NCI-H345 (cell line): Measurements from ENCODE around the gene WRNIP1.

ENCODE experiments used
- DNase-seq: peaks from one replicate; lab custom pipeline; 2025; lab: John Stamatoyannopoulos, UW

Gene WRNIP1

DNA sequence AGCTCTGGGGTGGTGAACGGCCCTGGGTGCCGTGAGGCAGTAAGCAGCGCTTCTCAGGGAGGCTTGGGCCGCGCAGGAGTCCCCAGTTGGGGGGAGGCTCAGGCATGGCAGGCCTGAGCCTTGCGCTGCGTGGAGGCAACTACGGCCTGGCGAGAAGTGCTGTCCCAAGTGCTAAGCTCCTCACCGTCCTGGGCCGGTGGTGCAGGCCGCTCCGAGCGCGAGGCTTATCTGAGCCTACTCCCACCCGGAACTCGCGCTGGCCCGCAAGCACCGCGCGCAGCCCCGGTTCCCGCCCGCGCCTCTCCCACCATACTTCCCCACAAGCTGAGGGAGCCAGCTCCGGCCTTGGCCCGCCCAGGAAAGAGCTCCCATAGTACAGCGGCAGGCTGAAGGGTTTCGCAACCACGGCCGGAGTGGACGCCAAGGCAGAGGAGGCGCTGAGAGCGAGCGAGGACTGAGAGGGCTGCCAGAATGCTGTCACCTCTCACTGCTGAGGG lies 1.8 kb upstream of the WRNIP1 start:
- DNase-seq: no peak

- DNase-seq: no peak
Observed at GRCh38 chr6:2763876-2764540, 1.2 kb upstream of the WRNIP1 start.

DNA sequence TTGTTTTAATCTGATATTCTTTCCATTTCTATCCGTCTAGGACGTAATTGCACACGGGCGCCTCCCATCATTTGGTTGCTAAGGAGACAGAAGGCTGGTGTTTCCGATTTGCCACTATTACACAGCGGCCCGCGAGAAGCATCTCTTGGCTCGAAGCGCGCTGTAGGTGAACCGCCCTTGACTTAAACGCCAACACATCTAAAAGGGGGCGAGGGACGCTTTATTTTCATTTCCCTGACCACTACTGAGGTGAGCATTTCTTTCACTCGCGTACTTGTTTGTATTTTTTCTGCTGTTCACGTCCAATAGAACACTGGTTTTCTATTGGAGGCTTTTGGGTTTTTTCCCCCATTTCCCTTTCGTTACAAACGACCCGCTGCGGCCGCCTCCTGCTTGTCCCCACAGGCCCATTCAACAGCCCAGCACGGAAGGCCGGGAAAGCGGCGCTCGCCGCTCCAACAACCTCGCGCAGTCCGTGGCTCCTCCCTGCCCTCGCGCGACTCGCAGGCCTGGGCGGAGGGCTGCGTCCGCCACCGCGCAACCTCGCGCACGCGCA lies 505 bp upstream of the WRNIP1 start:
- peak; percentile 20 for DNase-seq

DNA sequence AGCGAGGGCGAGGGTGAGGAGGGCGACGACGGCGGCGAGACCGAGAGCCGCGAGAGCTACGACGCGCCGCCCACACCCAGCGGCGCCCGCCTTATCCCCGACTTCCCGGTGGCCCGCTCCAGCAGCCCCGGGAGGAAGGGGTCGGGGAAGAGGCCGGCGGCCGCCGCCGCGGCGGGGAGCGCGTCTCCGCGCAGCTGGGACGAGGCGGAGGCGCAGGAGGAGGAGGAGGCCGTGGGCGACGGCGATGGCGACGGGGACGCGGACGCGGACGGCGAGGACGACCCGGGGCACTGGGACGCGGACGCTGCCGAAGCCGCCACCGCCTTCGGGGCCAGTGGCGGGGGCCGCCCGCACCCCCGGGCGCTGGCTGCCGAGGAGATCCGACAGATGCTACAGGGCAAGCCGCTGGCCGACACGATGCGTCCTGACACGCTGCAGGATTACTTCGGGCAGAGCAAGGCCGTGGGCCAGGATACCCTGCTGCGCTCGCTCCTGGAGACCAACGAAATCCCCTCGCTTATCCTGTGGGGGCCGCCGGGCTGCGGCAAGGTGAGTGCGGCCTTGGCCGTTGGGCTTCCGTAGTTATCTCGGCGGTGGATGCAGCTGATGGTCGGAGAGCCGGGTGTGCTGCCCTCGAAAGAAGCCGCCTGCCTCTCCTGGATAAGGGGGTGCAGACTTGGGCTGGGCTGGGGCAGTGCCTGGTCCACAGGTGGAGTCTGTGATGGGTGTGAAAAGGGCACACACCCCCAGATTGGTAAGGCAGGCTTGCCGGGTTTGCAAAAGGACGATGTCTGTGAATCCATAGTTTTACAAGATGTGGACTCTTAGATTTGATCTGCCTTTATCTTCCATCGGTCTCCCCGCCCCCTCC lies 938 bp downstream of the WRNIP1 start:
- no peak for DNase-seq

DNA sequence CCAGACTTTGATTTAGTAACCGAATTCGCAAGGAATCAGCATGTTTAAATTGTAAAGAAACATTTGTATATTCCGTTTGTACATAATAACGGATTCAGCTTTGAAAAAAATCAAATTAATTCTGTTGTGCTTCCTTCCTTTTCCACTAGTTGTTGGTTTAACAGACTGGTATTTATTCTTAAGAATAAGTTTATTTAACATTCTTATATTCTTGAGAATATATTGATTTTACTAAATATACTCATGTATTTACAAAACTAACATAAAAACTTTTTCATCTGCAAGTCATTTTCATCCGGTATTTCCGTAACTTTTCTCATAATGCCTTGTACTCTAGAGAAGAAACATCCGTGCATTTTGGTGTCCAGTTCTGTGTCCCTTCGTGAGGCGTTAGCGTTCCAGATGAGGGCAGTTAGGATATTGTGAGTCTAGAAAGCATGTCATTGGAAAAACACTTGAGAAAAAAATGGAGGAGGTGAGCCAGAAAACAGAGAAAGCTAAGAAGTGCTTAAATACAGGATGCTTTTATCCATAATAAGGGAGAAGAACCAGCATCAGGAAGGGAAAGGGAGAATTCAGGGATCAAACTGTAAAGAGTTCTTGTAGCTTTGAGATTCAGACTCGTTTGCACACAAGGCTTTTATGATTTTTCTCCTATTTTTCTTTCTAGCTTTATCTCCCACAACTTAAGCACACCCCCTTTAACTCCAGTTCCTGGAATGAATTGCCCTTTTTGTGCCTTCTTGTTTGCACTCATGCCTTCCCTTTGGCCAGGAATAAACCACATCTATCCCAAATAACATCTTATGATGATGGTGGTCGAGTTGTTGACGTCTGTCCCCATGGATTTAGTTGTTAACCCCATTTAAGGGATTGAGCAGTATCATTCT lies 1.8 kb downstream of the WRNIP1 start:
- DNase-seq: no peak

DNA sequence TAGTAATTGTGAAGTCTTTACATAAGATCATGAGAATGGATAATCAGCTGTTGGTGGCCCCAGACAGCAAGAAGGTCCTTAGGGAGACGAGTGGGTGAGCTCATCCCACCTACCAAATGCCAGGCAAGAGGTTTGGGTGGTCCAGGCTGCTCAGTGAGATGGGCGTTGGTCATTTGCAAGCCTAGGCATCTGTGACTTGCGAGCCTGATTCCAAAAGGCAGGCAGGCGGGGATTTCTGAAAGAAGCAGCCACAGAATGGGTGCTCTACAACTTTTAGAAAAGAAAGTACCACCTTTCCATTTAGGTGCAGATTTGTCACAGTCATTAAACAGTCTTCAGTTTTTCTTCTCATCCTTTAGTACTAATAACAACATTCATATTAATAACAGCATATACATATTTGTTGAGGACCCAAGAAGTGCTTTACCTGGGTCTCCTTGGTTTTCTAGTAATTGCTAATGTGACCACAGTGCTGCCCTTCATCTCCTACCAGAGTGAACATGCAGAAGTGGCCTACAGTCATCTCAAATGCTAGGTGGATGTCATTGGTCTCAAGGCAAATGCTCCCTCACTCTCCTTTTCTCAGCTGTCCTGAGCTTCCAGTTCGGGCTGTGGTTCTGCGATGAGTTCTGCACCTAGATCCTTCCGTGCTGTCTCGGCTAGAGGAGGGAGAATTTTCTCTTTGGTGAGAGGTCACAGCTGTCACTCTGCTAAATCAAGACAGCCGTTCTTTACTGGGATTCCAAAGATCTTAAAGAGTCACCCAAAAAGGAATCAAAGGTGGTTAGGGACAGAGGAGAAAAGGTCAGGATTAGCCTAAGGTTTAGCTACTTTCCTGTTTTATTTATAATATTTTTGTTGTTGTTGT lies 2.7 kb downstream of the WRNIP1 start:
- DNase-seq: no peak

DNA sequence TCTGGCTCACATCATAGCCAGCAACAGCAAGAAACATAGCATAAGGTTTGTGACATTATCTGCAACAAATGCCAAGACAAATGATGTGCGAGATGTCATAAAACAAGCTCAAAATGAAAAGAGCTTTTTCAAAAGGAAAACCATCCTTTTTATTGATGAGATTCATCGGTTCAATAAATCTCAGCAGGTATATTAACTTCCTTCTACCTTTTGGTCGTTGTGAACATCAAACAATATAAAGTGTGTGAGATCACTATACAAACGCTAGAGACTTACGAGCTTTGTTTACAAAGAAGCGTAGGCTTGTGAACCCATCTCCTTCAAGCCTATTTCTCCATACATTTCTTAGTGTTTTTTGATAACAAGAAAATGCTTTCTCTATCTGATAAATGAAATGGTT lies 3.5 kb downstream of the WRNIP1 start:
- no peak for DNase-seq

GRCh38 chr6:2770171-2770570 lies 5.0 kb downstream of the WRNIP1 start:
- DNase-seq: peak; percentile 4

GRCh38 chr6:2771079-2771478 lies 5.9 kb downstream of the WRNIP1 start:
- no peak for DNase-seq

- DNase-seq: no peak
Observed at GRCh38 chr6:2772840-2773239, 7.6 kb downstream of the WRNIP1 start.

GRCh38 chr6:2773449-2773848 lies 8.3 kb downstream of the WRNIP1 start:
- no peak for DNase-seq

DNA sequence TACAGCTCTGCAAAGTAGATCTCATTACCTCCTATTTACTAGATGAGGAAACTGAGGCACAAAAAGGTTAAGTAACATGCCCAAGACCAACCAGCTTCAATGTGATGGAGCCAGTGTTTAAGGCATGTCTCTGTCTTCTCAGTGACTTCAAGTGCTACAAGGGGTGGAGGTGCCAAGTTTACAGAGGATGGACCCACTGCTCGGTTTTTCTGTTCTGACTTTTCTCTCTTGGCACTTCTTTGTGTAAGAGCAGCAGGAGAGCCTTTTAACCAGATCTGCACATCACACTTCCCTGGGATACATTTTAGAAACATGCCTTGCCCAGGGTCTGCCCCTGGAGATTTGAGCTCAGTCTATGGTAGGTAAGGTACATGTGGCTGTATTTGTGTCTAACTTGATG lies 9.8 kb downstream of the WRNIP1 start:
- no peak for DNase-seq

DNA sequence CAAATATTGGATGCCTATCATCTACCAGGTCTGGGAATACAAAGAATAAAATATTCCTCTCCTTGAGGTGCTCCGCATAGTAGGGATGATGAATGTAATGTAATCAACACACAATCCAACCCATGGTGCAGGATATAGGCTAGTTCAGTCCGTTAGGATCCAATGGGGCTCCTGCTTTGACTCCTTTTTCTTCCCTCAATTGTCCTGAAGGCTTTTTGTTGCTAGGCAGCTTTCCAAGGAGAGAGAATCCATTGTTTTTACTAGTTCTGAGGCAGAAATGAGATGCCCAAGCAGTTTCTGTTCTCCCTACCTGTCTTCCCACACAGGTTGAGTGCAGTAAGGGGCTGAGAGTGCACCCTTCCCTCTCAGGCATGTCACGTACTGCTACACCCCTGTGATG lies 12.1 kb downstream of the WRNIP1 start:
- DNase-seq: no peak

- DNase-seq: no peak
Observed at GRCh38 chr6:2780102-2780737, 15.0 kb downstream of the WRNIP1 start.

- no peak for DNase-seq
Observed at GRCh38 chr6:2781685-2782355, 16.6 kb downstream of the WRNIP1 start.

DNA sequence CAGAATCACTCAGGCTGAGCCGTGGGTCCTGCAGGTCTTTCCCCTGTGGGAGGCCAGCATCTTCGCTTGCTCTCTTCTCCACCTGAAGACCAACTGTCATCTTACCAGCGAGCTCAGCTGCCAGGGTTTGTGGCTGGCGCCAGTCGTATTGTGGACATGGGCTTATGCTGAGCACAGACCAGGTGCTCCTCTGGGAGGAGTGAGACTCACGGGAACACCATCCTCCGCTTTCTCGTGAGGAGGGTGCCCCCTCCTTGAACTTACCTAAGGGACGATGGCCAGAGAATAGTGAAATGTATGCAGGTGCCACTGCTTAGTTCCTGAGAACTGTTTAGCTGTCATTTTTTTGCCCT lies 17.1 kb downstream of the WRNIP1 start:
- no peak for DNase-seq

DNA sequence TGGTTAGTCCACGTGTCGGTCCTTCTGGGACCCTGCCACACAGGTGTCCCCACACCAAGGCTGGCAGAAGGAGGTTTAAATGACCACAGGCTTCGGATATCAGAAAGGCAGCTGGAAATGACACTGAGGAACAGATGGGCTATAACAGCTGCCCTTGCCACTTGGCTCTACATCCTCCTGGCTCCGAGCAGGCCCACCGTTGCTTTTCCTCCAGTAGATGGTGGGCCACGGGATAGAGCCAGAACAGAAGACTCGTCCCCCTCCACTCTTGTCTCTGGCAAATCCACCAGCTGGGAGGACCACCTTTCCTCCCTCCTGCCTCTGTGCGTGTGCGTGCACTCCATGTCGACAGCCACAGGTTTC lies 17.6 kb downstream of the WRNIP1 start:
- DNase-seq: no peak

- no peak for DNase-seq
Observed at GRCh38 chr6:2783188-2783963, 18.2 kb downstream of the WRNIP1 start.

- no peak for DNase-seq
Observed at GRCh38 chr6:2784061-2784460, 18.9 kb downstream of the WRNIP1 start.
